H1 (cell line): ENCODE results near the gene XKR8. TPM values are rescaled to one million over a fixed set of nuclear protein-coding genes. Genes with fewer than 3 reads are reported as not detected.

ENCODE experiments used
- CTCF ChIA-PET: fragments of 300-600 bp; sonication (Branson Sonifier 250); formaldehyde crosslinking; loops from one replicate; lab custom pipeline; 2021; ENCODE audit not compliant: partially characterized antibody; lab: Charles Lee
- POLR2A ChIA-PET: fragments of 300-600 bp; sonication (Branson Sonifier 250); formaldehyde crosslinking; loops from one replicate; lab custom pipeline; 2021; ENCODE audit warnings: inconsistent platforms; ENCODE audit not compliant: partially characterized antibody; lab: Charles Lee
- DNase-seq, 2 experiments: peaks; one replicate each; pipeline versions ENCODE4 v3.0.0 to v3.0.0-alpha.2; 2010 to 2022; ENCODE audit warnings: low spot score in 2 of 2, low read depth in 1 of 2, mixed read lengths in 1 of 2
- FAIRE-seq: peaks from 2 replicates; lab custom pipeline; 2011; peaks lifted over from hg19 to GRCh38; lab: Jason Lieb, UNC
- H2AFZ ChIP-seq: 2 replicates; pipeline ENCODE4 v1.8.1; 2012; ENCODE audit warnings: low read length, inconsistent platforms
- H2AK5ac ChIP-seq: 2 replicates; pipeline ENCODE4 v1.6.1; 2013; ENCODE audit warnings: low read depth, low read length
- H2BK120ac ChIP-seq: replicated peaks from 2 replicates; pipeline ENCODE3; 2013; ENCODE audit warnings: low read depth, low read length, inconsistent platforms
- H2BK12ac ChIP-seq: 2 replicates; pipeline ENCODE4 v1.6.1; 2013; ENCODE audit warnings: low read depth, low read length
- H2BK15ac ChIP-seq: 2 replicates; pipeline ENCODE4 v1.6.1; 2013; ENCODE audit warnings: low read length
- H2BK20ac ChIP-seq: 2 replicates; pipeline ENCODE4 v1.6.1; 2013; ENCODE audit warnings: low read length
- H2BK5ac ChIP-seq: 2 replicates; pipeline ENCODE4 v1.6.1; 2013; ENCODE audit warnings: low read depth, low read length
- H3K14ac ChIP-seq: 2 replicates; pipeline ENCODE4 v1.6.1; 2013; ENCODE audit warnings: inconsistent platforms; ENCODE audit not compliant: insufficient read length
- H3K18ac ChIP-seq: 2 replicates; pipeline ENCODE4 v1.6.1; 2013; ENCODE audit warnings: low read length; ENCODE audit errors: extremely low read depth
- H3K23ac ChIP-seq: 2 replicates; pipeline ENCODE4 v1.6.1; 2013; ENCODE audit warnings: inconsistent platforms; ENCODE audit not compliant: insufficient read length
- H3K23me2 ChIP-seq: 2 replicates; pipeline ENCODE4 v1.6.1; 2013; ENCODE audit warnings: low read depth, low read length
- H3K27ac ChIP-seq: 2 replicates; pipeline ENCODE4 v1.6.1; 2011; ENCODE audit warnings: low read depth, low read length, inconsistent platforms
- H3K27me3 ChIP-seq, 4 experiments: replicated peaks in 1 of 4; 1 replicate in 1 of 4; 2 replicates in 3 of 4; pipeline versions ENCODE4 v1.6.1 to v1.8.1; 2011 to 2013; ENCODE audit warnings: low read length in 3 of 4, mild to moderate bottlenecking in 3 of 4, inconsistent platforms in 2 of 4, mixed read lengths in 2 of 4, moderate library complexity in 1 of 4; ENCODE audit not compliant: control insufficient read depth in 3 of 4, insufficient read depth in 3 of 4; ENCODE audit errors: extremely low read depth in 1 of 4
- H3K36me3 ChIP-seq, 4 experiments: 2 replicates each; pipeline versions ENCODE4 v1.6.1 to v1.8.1; 2011 to 2013; ENCODE audit warnings: mild to moderate bottlenecking in 4 of 4, low read length in 3 of 4, moderate library complexity in 2 of 4, control low read depth in 1 of 4, inconsistent platforms in 1 of 4; ENCODE audit not compliant: insufficient read depth in 4 of 4, control insufficient read depth in 2 of 4
- H3K4ac ChIP-seq: replicated peaks from 2 replicates; pipeline ENCODE3; 2013; ENCODE audit warnings: low read length, low read depth, mixed read lengths, inconsistent platforms; ENCODE audit not compliant: insufficient read length
- H3K4me1 ChIP-seq, 4 experiments: replicated peaks in 1 of 4; 1 replicate in 1 of 4; 2 replicates in 3 of 4; pipeline versions ENCODE4 v1.6.1 to v1.8.1; 2011 to 2013; ENCODE audit warnings: low read length in 3 of 4, inconsistent platforms in 2 of 4, mixed read lengths in 1 of 4; ENCODE audit not compliant: insufficient read depth in 4 of 4, control insufficient read depth in 3 of 4
- H3K4me2 ChIP-seq, 2 experiments: 2 replicates each; pipeline versions ENCODE4 v1.6.1 to v1.8.1; 2011 to 2013; ENCODE audit warnings: low read depth in 2 of 2, low read length in 2 of 2, control low read depth in 1 of 2, inconsistent platforms in 1 of 2, mild to moderate bottlenecking in 1 of 2; ENCODE audit not compliant: insufficient read depth in 1 of 2
- H3K4me3 ChIP-seq, 4 experiments: fragments of 200-600, 300-600 bp in 1 of 4; sonication (generic), shearing (Covaris generic), sonication (Bioruptor Twin) in 1 of 4; 2 replicates each; pipeline versions ENCODE4 v1.5.1 to v1.8.1; 2011 to 2016; ENCODE audit warnings: low read length in 4 of 4, low read depth in 3 of 4, control low read depth in 2 of 4, inconsistent platforms in 2 of 4, mild to moderate bottlenecking in 2 of 4, mixed read lengths in 1 of 4, moderate library complexity in 1 of 4; ENCODE audit not compliant: insufficient read depth in 2 of 4; ENCODE audit errors: extremely low read depth in 1 of 4
- H3K56ac ChIP-seq: replicated peaks from 2 replicates; pipeline ENCODE3; 2013; ENCODE audit warnings: low read depth, mild to moderate bottlenecking, mixed read lengths, low read length, inconsistent platforms; ENCODE audit not compliant: insufficient read length
- H3K79me1 ChIP-seq: 2 replicates; pipeline ENCODE4 v1.6.1; 2013; ENCODE audit warnings: low read depth, low read length, control low read depth
- H3K79me2 ChIP-seq, 2 experiments: 2 replicates each; pipeline versions ENCODE4 v1.6.1 to v1.8.1; 2012 to 2013; ENCODE audit warnings: low read length in 2 of 2, mild to moderate bottlenecking in 2 of 2, inconsistent platforms in 1 of 2; ENCODE audit not compliant: insufficient read depth in 2 of 2, control insufficient read depth in 1 of 2
- H3K9ac ChIP-seq, 4 experiments: replicated peaks in 1 of 4; 1 replicate in 1 of 4; 2 replicates in 3 of 4; pipeline versions ENCODE4 v1.6.1 to v1.8.1; 2011 to 2013; ENCODE audit warnings: low read depth in 3 of 4, low read length in 3 of 4, control low read depth in 2 of 4, mild to moderate bottlenecking in 2 of 4, moderate library complexity in 2 of 4, inconsistent platforms in 1 of 4; ENCODE audit errors: extremely low read depth in 1 of 4
- H3K9me3 ChIP-seq, 2 experiments: 2 replicates each; pipeline versions ENCODE4 v1.6.1 to v1.8.1; 2012 to 2013; ENCODE audit warnings: mild to moderate bottlenecking in 2 of 2, moderate library complexity in 2 of 2, control low read depth in 1 of 2, inconsistent platforms in 1 of 2, low read depth in 1 of 2, low read length in 1 of 2, mixed read lengths in 1 of 2; ENCODE audit not compliant: insufficient read depth in 2 of 2
- H4K20me1 ChIP-seq, 2 experiments: replicated peaks in 1 of 2; 2 replicates each; pipeline versions ENCODE3 to v1.8.1; 2011 to 2013; ENCODE audit warnings: inconsistent platforms in 2 of 2, low read length in 2 of 2, mild to moderate bottlenecking in 1 of 2; ENCODE audit not compliant: insufficient read depth in 2 of 2, control insufficient read depth in 1 of 2
- H4K5ac ChIP-seq: 2 replicates; pipeline ENCODE4 v1.6.1; 2013; ENCODE audit warnings: low read length, low read depth, mixed read lengths, inconsistent platforms; ENCODE audit not compliant: insufficient read length
- H4K8ac ChIP-seq: 2 replicates; pipeline ENCODE4 v1.8.0; 2013; ENCODE audit warnings: mild to moderate bottlenecking, moderate library complexity, low read length, inconsistent platforms; ENCODE audit not compliant: insufficient read depth; ENCODE audit errors: extremely low read depth
- H4K91ac ChIP-seq: replicated peaks from 2 replicates; pipeline ENCODE3; 2013; ENCODE audit warnings: low read length, mixed read lengths, inconsistent platforms; ENCODE audit not compliant: insufficient read length
- BRCA1 ChIP-seq: IDR thresholded peaks from 2 replicates; pipeline ENCODE4 v1.6.1; 2012; ENCODE audit warnings: low read depth, low read length, improper control_type of control experiment
- CHD1 ChIP-seq: IDR thresholded peaks from 2 replicates; pipeline ENCODE4 v1.6.1; 2012; ENCODE audit warnings: low read depth, low read length, improper control_type of control experiment
- EGR1 ChIP-seq: IDR thresholded peaks from 2 replicates; pipeline ENCODE4 v1.6.1; 2011; ENCODE audit warnings: low read depth, low read length, borderline replicate concordance
- EP300 ChIP-seq, 2 experiments: IDR thresholded peaks; 1 replicate in 1 of 2; 2 replicates in 1 of 2; pipeline ENCODE4 v1.6.1; 2011 to 2012; ENCODE audit warnings: low read depth in 2 of 2, low read length in 2 of 2, mild to moderate bottlenecking in 2 of 2, borderline replicate concordance in 1 of 2, inconsistent platforms in 1 of 2, moderate library complexity in 1 of 2
- FOSL1 ChIP-seq: IDR thresholded peaks from 2 replicates; pipeline ENCODE4 v1.6.1; 2011; ENCODE audit warnings: mild to moderate bottlenecking, low read depth, low read length, moderate library complexity; ENCODE audit not compliant: insufficient read depth
- GTF2F1 ChIP-seq: IDR thresholded peaks from 2 replicates; pipeline ENCODE4 v1.6.1; 2012; ENCODE audit warnings: low read depth, low read length, improper control_type of control experiment, borderline replicate concordance
- JUND ChIP-seq: IDR thresholded peaks from 2 replicates; pipeline ENCODE4 v1.6.1; 2011; ENCODE audit warnings: mild to moderate bottlenecking, improper control_type of control experiment, low read length
- NANOG ChIP-seq: IDR thresholded peaks from 2 replicates; pipeline ENCODE4 v1.6.1; 2011; ENCODE audit warnings: low read length, low read depth, mild to moderate bottlenecking, inconsistent platforms; ENCODE audit not compliant: insufficient read depth, poor library complexity, severe bottlenecking
- POU5F1 ChIP-seq: IDR thresholded peaks from 2 replicates; pipeline ENCODE4 v1.6.1; 2011; ENCODE audit warnings: low read depth, mild to moderate bottlenecking, low read length, moderate library complexity
- SIN3A ChIP-seq, 2 experiments: IDR thresholded peaks in 1 of 2; conservative IDR thresholded peaks in 1 of 2; 2 replicates each; pipeline ENCODE4 v1.6.1; 2011 to 2012; ENCODE audit warnings: low read length in 2 of 2, improper control_type of control experiment in 1 of 2, low read depth in 1 of 2, mild to moderate bottlenecking in 1 of 2
- TAF7 ChIP-seq: optimal IDR thresholded peaks from 2 replicates; pipeline ENCODE3; 2011; ENCODE audit warnings: low read depth, mild to moderate bottlenecking, inconsistent platforms, low read length, moderate library complexity, borderline replicate concordance
- WGBS, 2 experiments: shearing (Covaris generic) in 1 of 2; methylation state at CpG; one replicate each; pipeline versions ENCODE4 v1.1.6 to v1.1.7; 2013 to 2015; ENCODE audit warnings: low lambda C conversion rate in 2 of 2, mixed read lengths in 2 of 2, inconsistent platforms in 1 of 2, low coverage in 1 of 2, missing lambda C conversion rate in 1 of 2; ENCODE audit not compliant: insufficient replicate concordance in 2 of 2, insufficient coverage in 1 of 2, insufficient read length in 1 of 2; ENCODE audit errors: extremely low coverage in 1 of 2, missing lambda C conversion rate in 1 of 2; 5-methylcytosine and 5-hydroxymethylcytosine counted together
- polyA plus RNA-seq, 7 experiments: library from polyadenylated mRNA; depleted of rRNA in 3 of 7; stranded (reverse) in 5 of 7; unstranded in 2 of 7; fragments of >200 nt in 5 of 7; fragments of 200-250 nt in 2 of 7; gene quantifications; 1 replicate in 5 of 7; 2 replicates in 1 of 7; 4 replicates in 1 of 7; pipeline versions ENCODE4 v1.2.1 to v1.2.3, GENCODE V29; 2011 to 2013; ENCODE audit warnings: missing spikeins in 2 of 7, mixed read lengths in 2 of 7
- total RNA-seq: library from RNA; stranded (reverse); fragmentation: NEBNext Ultra II Directional; extraction: Animal tissue kit (Norgen Biotek cat#: 25700); gene quantifications from 2 replicates; pipeline ENCODE4 v1.2.1, GENCODE V29; 2021
- TF ChIP-seq, protein P1 (sequence below): IDR thresholded peaks from 2 replicates; pipeline ENCODE4 v1.6.1; 2012; ENCODE audit warnings: inconsistent platforms

Gene XKR8
- total and polyA plus RNA-seq, 2 of the 8 experiments (the other 6 are each of a cell fraction or from before 2014, with no cell fraction given): 14.2 to 16.3 TPM

DNA sequence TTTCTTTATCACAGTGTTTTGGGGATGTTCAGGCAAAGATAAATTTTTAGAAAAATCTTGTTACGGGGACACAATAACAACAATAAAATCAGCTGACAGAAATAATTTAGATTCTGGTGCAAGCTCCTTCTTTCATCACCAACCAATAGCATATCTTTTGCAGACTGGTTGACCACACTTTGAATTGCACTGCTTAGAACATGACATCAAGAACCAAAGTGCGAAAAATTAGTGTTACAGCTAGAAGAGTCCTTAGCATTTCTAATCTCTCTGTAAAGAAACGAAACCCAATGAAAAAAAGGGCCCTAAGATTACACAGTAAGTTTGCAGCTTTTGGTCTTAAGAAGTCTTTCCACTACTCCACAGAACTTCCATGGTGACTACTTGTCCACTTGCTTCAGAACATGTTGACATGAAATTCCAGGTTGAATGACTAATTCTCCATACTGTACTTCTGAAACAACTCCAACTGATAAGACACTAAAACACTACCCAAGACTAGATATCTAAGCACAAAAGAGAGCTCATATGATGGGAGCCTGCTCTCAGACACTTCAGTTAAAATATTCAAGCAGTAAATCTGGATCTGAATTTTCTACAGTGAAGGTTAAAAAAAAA lies 31.3 kb downstream of the XKR8 start:
- Histone ChIP-seq H4K8ac (no peak overlapping the region), H3K27me3 (no peaks in the 10 kb centered on the region), H3K4me2 (no peak overlapping the region), H3K27ac (no peak overlapping the region), H2BK120ac (no peak overlapping the region), H2BK20ac (no peak overlapping the region), H3K4me3 (no peak overlapping the region), H2BK5ac (no peak overlapping the region), H2BK15ac (no peak overlapping the region), H3K56ac (no peak overlapping the region), H4K5ac (no peak overlapping the region), H3K79me2 (no peaks in the 10 kb centered on the region), H3K79me1 (no peaks in the 10 kb centered on the region), H3K9ac (no peak overlapping the region), H3K4me1 (no peaks in the 10 kb centered on the region), H3K4ac (no peak overlapping the region), H3K18ac (no peak overlapping the region), H3K23ac (no peak overlapping the region), H2AFZ (no peak overlapping the region), H2AK5ac (no peak overlapping the region), H3K23me2 (no peaks in the 10 kb centered on the region), H4K20me1 (no peaks in the 10 kb centered on the region), H3K14ac (no peak overlapping the region), H4K91ac (no peak overlapping the region), H3K36me3 (peaks cover 9 to 44% (median 34%) of the 10 kb centered on the region in 4 experiments; a peak in 7 of 8 replicates), H2BK12ac (no peak overlapping the region), H3K9me3 (no peaks in the 10 kb centered on the region)
- ChIA-PET POLR2A (no interaction called here), CTCF (interaction anchor here (0.6 to 1.9 kb wide), 2 partner anchors 11 to 613 kb away, joined by 3 to 5 read pairs; no protein-coding TSS in a partner anchor)
- FAIRE-seq (no peak), DNase-seq (no peak)
- 90% methylated on average over 3 of the region's 3 CpGs; no CpG with 5 or more reads in 1 of the 2 experiments for whole genome bisulfite sequencing, 2 experiments
- no peak for TF ChIP-seq EP300 (IDR thresholded peaks at IDR 0.05; ENCODE audit: borderline replicate concordance in 1 of 2, low read depth in 2 of 2, low read length in 2 of 2)
- no peak for TF ChIP-seq JUND
- TF ChIP-seq, protein P1, sequence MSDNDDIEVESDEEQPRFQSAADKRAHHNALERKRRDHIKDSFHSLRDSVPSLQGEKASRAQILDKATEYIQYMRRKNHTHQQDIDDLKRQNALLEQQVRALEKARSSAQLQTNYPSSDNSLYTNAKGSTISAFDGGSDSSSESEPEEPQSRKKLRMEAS: no peak
- no peak for TF ChIP-seq CHD1
- TF ChIP-seq POU5F1: no peak
- TF ChIP-seq EGR1: no peak
- TF ChIP-seq NANOG: no peak
- no peak for TF ChIP-seq GTF2F1
- TF ChIP-seq FOSL1: no peak
- no peak for TF ChIP-seq BRCA1
- no peak for TF ChIP-seq TAF7
- no peak for TF ChIP-seq SIN3A (conservative IDR thresholded peaks at IDR 0.05 in 1 of 2, IDR thresholded peaks at IDR 0.05 in 1 of 2; ENCODE audit: low read depth in 1 of 2, low read length in 2 of 2)
